Keratinocyte (primary cell): ENCODE results near the gene CGNL1. TPM values are rescaled to one million over a fixed set of nuclear protein-coding genes. Genes with fewer than 3 reads are reported as not detected.

Experiments
- DNase-seq: peaks from one replicate; pipeline ENCODE4 v3.0.0-alpha.2; 2011; ENCODE audit warnings: low read depth, missing footprints, low spot score
- FAIRE-seq: peaks from 2 replicates; lab custom pipeline; 2011; peaks lifted over from hg19 to GRCh38; lab: Jason Lieb, UNC
- H2AFZ ChIP-seq: 2 replicates; pipeline ENCODE4 v1.6.0; 2012; ENCODE audit warnings: low read length, control low read depth, inconsistent platforms; ENCODE audit not compliant: control insufficient read depth
- H3K27ac ChIP-seq: 2 replicates; pipeline ENCODE4 v1.5.1; 2011; ENCODE audit warnings: low read length; ENCODE audit not compliant: control insufficient read depth, insufficient read depth
- H3K27me3 ChIP-seq: 3 replicates; pipeline ENCODE4 v1.6.0; 2011; ENCODE audit warnings: low read length; ENCODE audit not compliant: control insufficient read depth, insufficient read depth; ENCODE audit errors: extremely low read depth
- H3K36me3 ChIP-seq, 2 experiments: 2 replicates in 1 of 2; 3 replicates in 1 of 2; pipeline ENCODE4 v1.5.1; 2011; ENCODE audit warnings: low read length in 2 of 2, mild to moderate bottlenecking in 1 of 2; ENCODE audit not compliant: control insufficient read depth in 2 of 2, insufficient read depth in 2 of 2; ENCODE audit errors: extremely low read depth in 1 of 2
- H3K4me1 ChIP-seq: 3 replicates; pipeline ENCODE4 v1.5.1; 2011; ENCODE audit warnings: low read length; ENCODE audit not compliant: control insufficient read depth, insufficient read depth; ENCODE audit errors: extremely low read depth
- H3K4me2 ChIP-seq: 3 replicates; pipeline ENCODE4 v1.6.0; 2011; ENCODE audit warnings: low read depth, low read length; ENCODE audit not compliant: control insufficient read depth, insufficient read depth; ENCODE audit errors: extremely low read depth
- H3K4me3 ChIP-seq, 3 experiments: fragments of 200-600 bp in 1 of 3; sonication (generic) in 1 of 3; 2 replicates in 2 of 3; 3 replicates in 1 of 3; pipeline ENCODE4 v1.5.1; 2011 to 2016; ENCODE audit warnings: low read length in 3 of 3, mild to moderate bottlenecking in 3 of 3, control low read depth in 2 of 3, inconsistent platforms in 1 of 3, low read depth in 1 of 3, mixed read lengths in 1 of 3, mixed run types in 1 of 3, moderate library complexity in 1 of 3; ENCODE audit not compliant: control insufficient read depth in 2 of 3, insufficient read depth in 2 of 3; ENCODE audit errors: extremely low read depth in 1 of 3
- H3K79me2 ChIP-seq: 2 replicates; pipeline ENCODE4 v1.6.0; 2012; ENCODE audit warnings: low read length; ENCODE audit not compliant: control insufficient read depth, insufficient read depth
- H3K9ac ChIP-seq: 3 replicates; pipeline ENCODE4 v1.6.0; 2011; ENCODE audit warnings: low read length; ENCODE audit not compliant: control insufficient read depth, insufficient read depth; ENCODE audit errors: extremely low read depth
- H3K9me1 ChIP-seq: 3 replicates; pipeline ENCODE4 v1.6.0; 2011; ENCODE audit warnings: low read length; ENCODE audit not compliant: control insufficient read depth, insufficient read depth; ENCODE audit errors: extremely low read depth
- H3K9me3 ChIP-seq: 2 replicates; pipeline ENCODE4 v1.5.1; 2012; ENCODE audit warnings: low read depth, low read length; ENCODE audit not compliant: control insufficient read depth
- H4K20me1 ChIP-seq: 3 replicates; pipeline ENCODE4 v1.6.0; 2011; ENCODE audit warnings: low read length; ENCODE audit not compliant: control insufficient read depth, insufficient read depth; ENCODE audit errors: extremely low read depth
- CTCF ChIP-seq, 3 experiments: IDR thresholded peaks in 1 of 3; conservative IDR thresholded peaks in 1 of 3; optimal IDR thresholded peaks in 1 of 3; 2 replicates in 2 of 3; 3 replicates in 1 of 3; pipeline versions ENCODE3 to v1.5.1; 2011; ENCODE audit warnings: low read length in 3 of 3, mild to moderate bottlenecking in 3 of 3, moderate library complexity in 2 of 3, control low read depth in 1 of 3, inconsistent platforms in 1 of 3; ENCODE audit not compliant: insufficient read depth in 2 of 3; ENCODE audit errors: extremely low read depth in 1 of 3
- EZH2 ChIP-seq: IDR thresholded peaks from one replicate; pipeline ENCODE4 v1.6.1; 2012; ENCODE audit warnings: inconsistent platforms, mild to moderate bottlenecking, low read length, moderate library complexity
- dilution Hi-C: fragments of 300-500 bp; cut with MboI; formaldehyde crosslinking; loops from one replicate; pipeline ENCODE4 v1.7.0; 2020; ENCODE audit warnings: low sequenced_read_pairs; ENCODE audit not compliant: extremely low pct_ligation_motif_present
- polyA plus RNA-seq, 5 experiments: library from polyadenylated mRNA; depleted of rRNA in 3 of 5; stranded (reverse) in 3 of 5; stranded (forward) in 1 of 5; unstranded in 1 of 5; fragments of >200 nt; gene quantifications; 1 replicate in 1 of 5; 2 replicates in 3 of 5; 3 replicates in 1 of 5; pipeline versions ENCODE4 v1.2.1 to v1.2.3, GENCODE V29; 2011 to 2012; ENCODE audit warnings: missing spikeins in 2 of 5, low read depth in 1 of 5, low replicate concordance in 1 of 5

Gene CGNL1
- polyA plus RNA-seq, 1 donor (not counting 4 experiments of a cell fraction or from before 2014, with no cell fraction given), result 0.05 TPM

DNA sequence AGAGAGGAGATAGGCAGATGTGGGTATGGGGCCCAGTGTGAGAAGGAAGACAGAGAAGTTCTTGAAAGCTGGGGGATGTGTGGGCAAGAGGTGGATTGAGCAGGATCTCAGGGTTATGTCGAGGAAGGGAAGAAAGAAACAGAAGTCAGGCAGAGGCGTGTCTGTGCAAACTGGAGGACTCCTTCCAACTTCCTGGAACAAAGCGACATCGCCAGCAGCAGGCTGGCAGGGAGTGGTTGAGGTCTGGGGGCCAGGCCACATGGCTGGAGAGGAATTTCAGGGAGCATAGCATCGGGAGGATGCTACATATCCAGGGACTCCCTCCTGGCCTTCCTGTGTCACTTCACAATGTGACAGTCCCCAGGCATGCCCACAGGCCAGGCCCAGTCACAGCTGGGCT lies 172.5 kb downstream of the CGNL1 start:
- Histone ChIP-seq H3K36me3 (no peaks in the 10 kb centered on the region), H3K27ac (no peak overlapping the region)
- no peak for TF ChIP-seq EZH2
- TF ChIP-seq CTCF (optimal IDR thresholded peaks at IDR 0.05 in 1 of 3, IDR thresholded peaks at IDR 0.05 in 1 of 3, conservative IDR thresholded peaks at IDR 0.05 in 1 of 3; ENCODE audit: extremely low read depth in 1 of 3, insufficient read depth in 2 of 3, low read length in 3 of 3), result no peak

GRCh38 chr15:57549935-57550334 lies 173.6 kb downstream of the CGNL1 start:
- H3K27ac ChIP-seq, result no peak overlapping the region
- H3K4me1 ChIP-seq, result peaks cover 35% of the 10 kb centered on the region
- DNase-seq, result no peak
- no peak overlapping the region for H3K4me3 ChIP-seq
- no peaks in the 10 kb centered on the region for H3K9me3 ChIP-seq
- TF ChIP-seq EZH2, result no peak
- TF ChIP-seq CTCF (optimal IDR thresholded peaks at IDR 0.05 in 1 of 3, IDR thresholded peaks at IDR 0.05 in 1 of 3, conservative IDR thresholded peaks at IDR 0.05 in 1 of 3; ENCODE audit: extremely low read depth in 1 of 3, insufficient read depth in 2 of 3, low read length in 3 of 3), result no peak
- FAIRE-seq, result no peak
- H3K9me1 ChIP-seq, result no peaks in the 10 kb centered on the region
- H3K4me2 ChIP-seq, result no peak overlapping the region
- H2AFZ ChIP-seq, result no peak overlapping the region
- H3K27me3 ChIP-seq, result no peaks in the 10 kb centered on the region
- H3K79me2 ChIP-seq, result no peaks in the 10 kb centered on the region
- no peaks in the 10 kb centered on the region for H4K20me1 ChIP-seq
- dilution Hi-C loops, result loop anchor here (25.0 kb wide), 1 partner anchor 213 kb away; no protein-coding TSS in a partner anchor
- no peak overlapping the region for H3K9ac ChIP-seq
- H3K36me3 ChIP-seq, result no peaks in the 10 kb centered on the region

More for the DNA sequence above, 172.5 kb downstream of the CGNL1 start:
- no peaks in the 10 kb centered on the region for H3K9me1 ChIP-seq
- no peak for FAIRE-seq
- no peak for DNase-seq
- H3K9ac ChIP-seq, result no peak overlapping the region
- H3K9me3 ChIP-seq, result no peaks in the 10 kb centered on the region
- no peak overlapping the region for H3K4me2 ChIP-seq
- H3K4me1 ChIP-seq, result peaks cover 29% of the 10 kb centered on the region
- no peaks in the 10 kb centered on the region for H3K27me3 ChIP-seq
- dilution Hi-C loops, result loop anchor here (25.0 kb wide), 1 partner anchor 212 kb away; no protein-coding TSS in a partner anchor
- H3K79me2 ChIP-seq, result no peaks in the 10 kb centered on the region
- H3K4me3 ChIP-seq, result no peak overlapping the region
- H2AFZ ChIP-seq, result peak overlapping the region; percentile 4
- H4K20me1 ChIP-seq, result no peaks in the 10 kb centered on the region
